HG03521 (cell line): ENCODE measurements around the gene UBR1.
"Not testable (repeated sequence)": the region's sequence is repeated elsewhere in the genome, so short reads cannot be mapped to it uniquely, and the experiment has no call there.

Source experiments
- ATAC-seq: cut with Tn5 transposase; IDR thresholded peaks from one replicate; pipeline ENCODE4 v1.9.1; 2021; ENCODE audit warnings: mild to moderate bottlenecking, moderate library complexity; ENCODE audit not compliant: unreplicated experiment

The UBR1 gene

DNA sequence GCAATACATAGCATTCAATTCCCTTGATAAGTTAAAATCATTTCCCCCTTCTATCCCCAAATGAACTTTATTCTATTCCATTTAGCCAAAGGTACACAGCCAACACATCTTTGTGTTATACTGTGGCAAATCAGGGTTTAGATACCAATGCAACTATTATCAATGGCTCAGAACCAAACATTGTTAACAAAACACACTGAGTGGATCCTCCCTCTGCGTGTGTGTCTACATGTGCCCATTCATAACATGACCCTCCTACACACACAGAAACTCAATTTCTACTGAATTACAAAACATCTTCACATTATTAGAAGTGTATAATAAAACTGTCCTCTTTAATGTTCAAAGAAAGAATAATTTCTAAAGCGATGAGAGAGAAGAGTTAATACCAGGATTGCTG lies 186.5 kb downstream of the UBR1 start:
- ATAC-seq: no peak

GRCh38 chr15:42918047-42918446 lies 187.8 kb downstream of the UBR1 start:
- no peak for ATAC-seq

DNA sequence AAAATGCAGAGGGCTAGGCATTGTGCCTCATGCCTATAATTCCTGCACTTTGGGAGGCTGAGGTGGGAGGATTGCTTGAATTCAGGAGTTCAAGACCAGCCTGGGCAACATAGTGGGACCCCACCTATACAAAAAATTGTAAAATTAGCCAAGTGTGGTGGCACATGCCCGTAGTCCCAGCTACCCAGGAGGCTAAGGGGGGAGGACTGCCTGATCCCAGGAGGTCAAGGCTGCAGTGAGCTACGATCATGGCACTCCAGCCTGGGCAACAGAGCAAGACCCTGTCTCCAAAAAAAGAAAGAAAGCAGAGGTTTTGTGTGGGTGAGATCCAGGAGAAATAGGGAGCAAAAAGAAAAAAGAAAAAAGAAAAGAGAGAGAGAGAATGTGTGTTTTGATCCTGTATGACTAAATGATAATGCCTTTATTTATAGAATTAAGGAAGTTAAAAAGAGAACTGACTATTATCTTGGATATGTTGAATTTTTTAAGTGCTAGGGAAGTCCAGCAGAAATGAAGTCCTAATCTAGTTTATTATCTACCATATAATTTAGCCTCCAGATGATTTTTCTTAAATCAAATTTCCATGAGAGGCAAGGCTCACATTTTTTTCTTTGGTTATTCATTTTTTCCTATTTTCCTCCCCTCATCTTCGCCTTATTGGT lies 190.1 kb downstream of the UBR1 start:
- ATAC-seq: no peak

GRCh38 chr15:42914728-42915497 lies 190.9 kb downstream of the UBR1 start:
- no peak for ATAC-seq

GRCh38 chr15:42911058-42911592 lies 194.7 kb downstream of the UBR1 start:
- no peak for ATAC-seq

GRCh38 chr15:42908538-42908937 lies 197.3 kb downstream of the UBR1 start:
- ATAC-seq: no peak

- no peak for ATAC-seq
These were observed 202.2 kb downstream of the UBR1 start for GRCh38 chr15:42903388-42904324.

- not testable (repeated sequence) for ATAC-seq
These were observed 211.9 kb downstream of the UBR1 start for GRCh38 chr15:42893911-42894310.
